Measurements from ENCODE around the gene AGO4.

GRCh38 chr1:35866991-35867390, 59.2 kb downstream of the AGO4 start:
- TF ChIP-seq, protein P1, sequence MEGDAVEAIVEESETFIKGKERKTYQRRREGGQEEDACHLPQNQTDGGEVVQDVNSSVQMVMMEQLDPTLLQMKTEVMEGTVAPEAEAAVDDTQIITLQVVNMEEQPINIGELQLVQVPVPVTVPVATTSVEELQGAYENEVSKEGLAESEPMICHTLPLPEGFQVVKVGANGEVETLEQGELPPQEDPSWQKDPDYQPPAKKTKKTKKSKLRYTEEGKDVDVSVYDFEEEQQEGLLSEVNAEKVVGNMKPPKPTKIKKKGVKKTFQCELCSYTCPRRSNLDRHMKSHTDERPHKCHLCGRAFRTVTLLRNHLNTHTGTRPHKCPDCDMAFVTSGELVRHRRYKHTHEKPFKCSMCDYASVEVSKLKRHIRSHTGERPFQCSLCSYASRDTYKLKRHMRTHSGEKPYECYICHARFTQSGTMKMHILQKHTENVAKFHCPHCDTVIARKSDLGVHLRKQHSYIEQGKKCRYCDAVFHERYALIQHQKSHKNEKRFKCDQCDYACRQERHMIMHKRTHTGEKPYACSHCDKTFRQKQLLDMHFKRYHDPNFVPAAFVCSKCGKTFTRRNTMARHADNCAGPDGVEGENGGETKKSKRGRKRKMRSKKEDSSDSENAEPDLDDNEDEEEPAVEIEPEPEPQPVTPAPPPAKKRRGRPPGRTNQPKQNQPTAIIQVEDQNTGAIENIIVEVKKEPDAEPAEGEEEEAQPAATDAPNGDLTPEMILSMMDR (conservative IDR thresholded peaks at IDR 0.05 in 1 of 2, IDR thresholded peaks at IDR 0.05 in 1 of 2; ENCODE audit: extremely low read depth in 1 of 2, insufficient read depth in 1 of 2, low read depth in 1 of 2, low read length in 2 of 2): no peak
- TF ChIP-seq EZH2 (IDR thresholded peaks at IDR 0.05; ENCODE audit: borderline replicate concordance, low read length): no peak

Data from mammary epithelial cell (primary cell).